DND-41 (cell line): ENCODE data around the gene PRPF39.

ENCODE experiments used
- ATAC-seq: fragments of 200-7000 bp; cut with Tn5 transposase; 3 replicates; pipeline ENCODE4 v1.9.1; 2021; ENCODE audit warnings: low read depth; ENCODE audit not compliant: insufficient read depth
- DNase-seq: peaks from one replicate; pipeline ENCODE4 v3.0.0-alpha.2; 2020
- H2AFZ ChIP-seq: 2 replicates; pipeline ENCODE4 v1.6.0; 2012; ENCODE audit warnings: low read depth, low read length
- H3K27ac ChIP-seq: 2 replicates; pipeline ENCODE4 v1.5.1; 2012; ENCODE audit warnings: low read length, inconsistent platforms
- H3K27me3 ChIP-seq: fragments of 200-600 bp; sonication (generic); 2 replicates; pipeline ENCODE4 v1.6.0; 2012; ENCODE audit warnings: low read length, mild to moderate bottlenecking, inconsistent platforms; ENCODE audit not compliant: insufficient read depth, poor library complexity
- H3K36me3 ChIP-seq: 2 replicates; pipeline ENCODE4 v1.5.1; 2012; ENCODE audit warnings: low read length, inconsistent platforms; ENCODE audit not compliant: insufficient read depth
- H3K4me1 ChIP-seq: 2 replicates; pipeline ENCODE4 v1.5.1; 2012; ENCODE audit warnings: mild to moderate bottlenecking, low read length; ENCODE audit not compliant: insufficient read depth
- H3K4me2 ChIP-seq: 2 replicates; pipeline ENCODE4 v1.6.0; 2012; ENCODE audit warnings: mild to moderate bottlenecking, moderate library complexity, low read length, inconsistent platforms; ENCODE audit not compliant: insufficient read depth
- H3K4me3 ChIP-seq, 2 experiments: fragments of 200-600 bp in 1 of 2; shearing (Covaris generic) in 1 of 2; 2 replicates each; pipeline ENCODE4 v1.5.1; 2012 to 2016; ENCODE audit warnings: inconsistent platforms in 2 of 2, low read length in 2 of 2, mild to moderate bottlenecking in 2 of 2, low read depth in 1 of 2, moderate library complexity in 1 of 2
- H3K79me2 ChIP-seq: 2 replicates; pipeline ENCODE4 v1.6.0; 2012; ENCODE audit warnings: low read length, inconsistent platforms; ENCODE audit not compliant: insufficient read depth
- H3K9ac ChIP-seq: 2 replicates; pipeline ENCODE4 v1.6.0; 2012; ENCODE audit warnings: low read depth, mild to moderate bottlenecking, inconsistent platforms, low read length, moderate library complexity
- H3K9me3 ChIP-seq: 2 replicates; pipeline ENCODE4 v1.5.1; 2012; ENCODE audit warnings: low read length, moderate library complexity, mild to moderate bottlenecking, inconsistent platforms; ENCODE audit not compliant: insufficient read depth, severe bottlenecking
- H4K20me1 ChIP-seq: 2 replicates; pipeline ENCODE4 v1.6.0; 2012; ENCODE audit warnings: low read length; ENCODE audit not compliant: insufficient read depth
- EZH2 ChIP-seq: IDR thresholded peaks from 3 replicates; pipeline ENCODE4 v1.6.1; 2012; ENCODE audit warnings: borderline replicate concordance, low read depth, mild to moderate bottlenecking, moderate library complexity, low read length, inconsistent platforms; ENCODE audit not compliant: severe bottlenecking
- TF ChIP-seq, protein P1 (sequence below): IDR thresholded peaks from 2 replicates; pipeline ENCODE4 v1.5.1; 2012; ENCODE audit warnings: borderline replicate concordance, low read length, moderate library complexity, mild to moderate bottlenecking; ENCODE audit not compliant: poor library complexity, severe bottlenecking; ENCODE audit errors: extremely low read depth

The PRPF39 gene

DNA sequence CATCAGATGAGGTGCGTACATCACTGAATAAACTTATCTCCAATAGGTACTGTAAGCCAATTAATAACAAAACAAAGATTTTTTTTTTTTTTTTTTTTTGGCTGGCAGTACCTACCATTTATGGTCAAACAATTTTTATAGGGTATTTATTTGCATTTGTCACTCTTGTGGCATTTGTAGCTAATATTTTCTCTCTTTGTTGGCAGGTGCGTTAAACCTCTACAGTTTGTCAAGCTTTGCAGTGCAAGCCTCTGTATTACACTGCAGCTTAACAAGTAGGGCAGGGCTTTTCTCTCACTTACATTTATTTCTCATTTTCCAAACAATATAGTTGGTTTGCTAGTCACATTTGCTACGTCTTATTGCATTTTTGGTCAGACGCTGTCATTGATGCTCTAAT is 12.3 kb downstream of the PRPF39 start:
- H3K27me3 ChIP-seq: no peaks in the 10 kb centered on the region
- H3K9ac ChIP-seq: no peak overlapping the region
- H3K27ac ChIP-seq: no peak overlapping the region
- H3K4me2 ChIP-seq: no peak overlapping the region
- peaks cover 73% of the 10 kb centered on the region for H3K79me2 ChIP-seq
- no peak for ATAC-seq
- H3K4me3 ChIP-seq: no peak overlapping the region
- no peaks in the 10 kb centered on the region for H3K4me1 ChIP-seq
- peaks cover 29% of the 10 kb centered on the region for H4K20me1 ChIP-seq
- H2AFZ ChIP-seq: no peak overlapping the region
- no peak for TF ChIP-seq EZH2
- TF ChIP-seq, protein P1, sequence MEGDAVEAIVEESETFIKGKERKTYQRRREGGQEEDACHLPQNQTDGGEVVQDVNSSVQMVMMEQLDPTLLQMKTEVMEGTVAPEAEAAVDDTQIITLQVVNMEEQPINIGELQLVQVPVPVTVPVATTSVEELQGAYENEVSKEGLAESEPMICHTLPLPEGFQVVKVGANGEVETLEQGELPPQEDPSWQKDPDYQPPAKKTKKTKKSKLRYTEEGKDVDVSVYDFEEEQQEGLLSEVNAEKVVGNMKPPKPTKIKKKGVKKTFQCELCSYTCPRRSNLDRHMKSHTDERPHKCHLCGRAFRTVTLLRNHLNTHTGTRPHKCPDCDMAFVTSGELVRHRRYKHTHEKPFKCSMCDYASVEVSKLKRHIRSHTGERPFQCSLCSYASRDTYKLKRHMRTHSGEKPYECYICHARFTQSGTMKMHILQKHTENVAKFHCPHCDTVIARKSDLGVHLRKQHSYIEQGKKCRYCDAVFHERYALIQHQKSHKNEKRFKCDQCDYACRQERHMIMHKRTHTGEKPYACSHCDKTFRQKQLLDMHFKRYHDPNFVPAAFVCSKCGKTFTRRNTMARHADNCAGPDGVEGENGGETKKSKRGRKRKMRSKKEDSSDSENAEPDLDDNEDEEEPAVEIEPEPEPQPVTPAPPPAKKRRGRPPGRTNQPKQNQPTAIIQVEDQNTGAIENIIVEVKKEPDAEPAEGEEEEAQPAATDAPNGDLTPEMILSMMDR: no peak
- H3K36me3 ChIP-seq: peaks cover 65% of the 10 kb centered on the region
- no peaks in the 10 kb centered on the region for H3K9me3 ChIP-seq
- no peak for DNase-seq

DNA sequence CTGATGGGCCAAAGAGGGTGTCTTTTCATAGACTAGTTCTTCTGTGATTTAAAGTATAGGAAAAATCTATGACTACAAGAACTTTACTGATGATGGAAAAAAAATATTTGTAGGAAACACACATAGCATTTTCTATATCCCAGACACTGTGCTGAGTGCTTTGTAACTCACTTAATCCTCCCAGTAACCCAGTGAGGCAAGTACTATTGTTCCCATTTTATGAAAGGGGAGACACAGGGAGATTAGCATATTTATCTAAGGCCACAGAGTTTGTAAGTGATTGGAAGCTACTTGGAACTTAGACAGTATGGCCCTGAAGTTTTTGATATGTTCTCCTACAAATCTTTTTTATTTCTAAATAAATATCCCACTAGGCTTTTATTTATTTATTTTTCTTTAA is 19.9 kb downstream of the PRPF39 start:
- Histone ChIP-seq H3K4me1 (no peaks in the 10 kb centered on the region), H3K4me2 (no peak overlapping the region), H3K79me2 (peaks cover 16% of the 10 kb centered on the region; the same call in 1 of the 2 replicates), H3K27ac (no peak overlapping the region), H3K36me3 (peaks cover 93% of the 10 kb centered on the region), H4K20me1 (0 out of 2 replicates have a peak, but pooled peaks cover 4% of the 10 kb centered on the region), H3K9me3 (no peaks in the 10 kb centered on the region), H3K9ac (no peak overlapping the region), H3K27me3 (no peaks in the 10 kb centered on the region), H3K4me3 (no peak overlapping the region), H2AFZ (no peak overlapping the region)
- TF ChIP-seq, protein P1: no peak
- TF ChIP-seq EZH2: no peak
- DNase-seq (no peak), ATAC-seq (no peak)

DNA sequence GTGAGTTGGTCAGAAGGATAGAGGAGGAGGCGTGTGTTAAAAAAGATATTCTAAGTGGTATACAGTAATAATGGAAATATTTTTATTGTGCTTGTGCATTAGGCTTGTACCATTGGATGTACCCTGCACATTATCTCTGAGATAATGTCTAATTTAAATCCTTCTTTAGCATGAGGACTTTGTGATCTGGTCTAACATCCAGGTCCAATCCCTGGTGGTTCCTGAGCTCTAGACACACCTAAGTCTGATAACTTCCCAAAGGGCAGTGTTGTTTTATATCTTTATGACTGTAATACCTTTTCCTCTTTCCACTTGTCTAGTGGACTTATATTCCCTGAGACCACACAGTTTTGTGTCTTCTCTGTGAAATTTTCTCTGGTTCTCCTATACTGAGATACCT is 20.6 kb downstream of the PRPF39 start:
- H3K4me1 ChIP-seq: no peaks in the 10 kb centered on the region
- H3K4me2 ChIP-seq: no peak overlapping the region
- no peaks in the 10 kb centered on the region for H3K27me3 ChIP-seq
- H2AFZ ChIP-seq: no peak overlapping the region
- peaks cover 16% of the 10 kb centered on the region; the same call in 1 of the 2 replicates for H3K79me2 ChIP-seq
- no peak for DNase-seq
- peaks cover 94% of the 10 kb centered on the region for H3K36me3 ChIP-seq
- 0 out of 2 replicates have a peak, but pooled peaks cover 3% of the 10 kb centered on the region for H4K20me1 ChIP-seq
- no peak overlapping the region for H3K9ac ChIP-seq
- H3K9me3 ChIP-seq: no peaks in the 10 kb centered on the region
- H3K27ac ChIP-seq: no peak overlapping the region
- no peak overlapping the region for H3K4me3 ChIP-seq
- TF ChIP-seq, protein P1: no peak
- TF ChIP-seq EZH2: no peak
- no peak for ATAC-seq
